Measurements from ENCODE around the gene NEURL1.
"Not testable (repeated sequence)": the region's sequence is repeated elsewhere in the genome, so short reads cannot be mapped to it uniquely, and the experiment has no call there.

The NEURL1 gene

GRCh38 chr10:103478671-103479070, 14.8 kb upstream of the NEURL1 start:
- in situ Hi-C loops (cut with MboI; ENCODE audit: low pct_unique_long_range_greater_than_20kb, low sequenced_read_pairs, unreplicated experiment) = loop anchor here (5.0 to 25.0 kb wide), 2 partner anchors 66 to 641 kb away; partner anchors contain the start of gene CYP17A1
- DNase-seq (ENCODE audit: low spot score) = no peak
- TF ChIP-seq, protein P1, sequence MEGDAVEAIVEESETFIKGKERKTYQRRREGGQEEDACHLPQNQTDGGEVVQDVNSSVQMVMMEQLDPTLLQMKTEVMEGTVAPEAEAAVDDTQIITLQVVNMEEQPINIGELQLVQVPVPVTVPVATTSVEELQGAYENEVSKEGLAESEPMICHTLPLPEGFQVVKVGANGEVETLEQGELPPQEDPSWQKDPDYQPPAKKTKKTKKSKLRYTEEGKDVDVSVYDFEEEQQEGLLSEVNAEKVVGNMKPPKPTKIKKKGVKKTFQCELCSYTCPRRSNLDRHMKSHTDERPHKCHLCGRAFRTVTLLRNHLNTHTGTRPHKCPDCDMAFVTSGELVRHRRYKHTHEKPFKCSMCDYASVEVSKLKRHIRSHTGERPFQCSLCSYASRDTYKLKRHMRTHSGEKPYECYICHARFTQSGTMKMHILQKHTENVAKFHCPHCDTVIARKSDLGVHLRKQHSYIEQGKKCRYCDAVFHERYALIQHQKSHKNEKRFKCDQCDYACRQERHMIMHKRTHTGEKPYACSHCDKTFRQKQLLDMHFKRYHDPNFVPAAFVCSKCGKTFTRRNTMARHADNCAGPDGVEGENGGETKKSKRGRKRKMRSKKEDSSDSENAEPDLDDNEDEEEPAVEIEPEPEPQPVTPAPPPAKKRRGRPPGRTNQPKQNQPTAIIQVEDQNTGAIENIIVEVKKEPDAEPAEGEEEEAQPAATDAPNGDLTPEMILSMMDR (IDR thresholded peaks at IDR 0.05; ENCODE audit: extremely low read depth, insufficient read depth, missing control alignments) = no peak

GRCh38 chr10:103479135-103479534, 14.4 kb upstream of the NEURL1 start, which contains the start of gene CALHM3:
Gene CALHM3, minus strand, starts transcription at chr10:103479240. Its CDS starts 208 bp downstream, at chr10:103479032.
- TF ChIP-seq, protein P1 (IDR thresholded peaks at IDR 0.05; ENCODE audit: extremely low read depth, insufficient read depth, missing control alignments) = no peak
- in situ Hi-C loops (cut with MboI; ENCODE audit: low pct_unique_long_range_greater_than_20kb, low sequenced_read_pairs, unreplicated experiment) = loop anchor here (5.0 to 25.0 kb wide), 2 partner anchors 67 to 642 kb away; partner anchors contain the start of gene CYP17A1
- no peak for DNase-seq (ENCODE audit: low spot score)

DNA sequence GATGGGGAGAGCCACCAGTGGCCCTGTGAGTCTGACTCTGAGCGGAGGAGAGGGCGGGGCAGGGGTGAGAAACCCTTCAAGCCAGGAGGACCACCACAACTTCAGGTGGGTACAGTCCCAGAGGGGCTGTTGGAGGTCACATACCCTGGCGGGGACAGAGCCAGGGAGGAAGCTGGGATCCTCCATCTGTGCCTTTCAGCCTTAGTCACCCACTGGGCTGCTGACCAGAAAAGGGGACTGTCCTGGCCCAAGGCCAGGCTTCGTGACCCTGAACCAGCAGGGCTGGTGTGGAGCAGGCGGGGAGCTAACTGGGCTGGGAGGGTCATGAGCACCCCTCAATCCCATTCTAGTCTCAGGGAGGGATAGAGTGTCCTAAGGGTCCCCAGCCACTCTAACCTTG, 13.0 kb upstream of the NEURL1 start:
- TF ChIP-seq, protein P1 (IDR thresholded peaks at IDR 0.05; ENCODE audit: extremely low read depth, insufficient read depth, missing control alignments) = no peak
- no peak for DNase-seq (ENCODE audit: low spot score)
- in situ Hi-C loops (cut with MboI; ENCODE audit: low pct_unique_long_range_greater_than_20kb, low sequenced_read_pairs, unreplicated experiment) = loop anchor here (25.0 kb wide), 1 partner anchor 643 kb away; the partner anchor contains the start of gene CYP17A1

- peak; percentile 84 for DNase-seq (ENCODE audit: low spot score)
- TF ChIP-seq, protein P1 (IDR thresholded peaks at IDR 0.05; ENCODE audit: extremely low read depth, insufficient read depth, missing control alignments) = peak; percentile 63
- in situ Hi-C loops (cut with MboI; ENCODE audit: low pct_unique_long_range_greater_than_20kb, low sequenced_read_pairs, unreplicated experiment) = loop anchor here (25.0 kb wide), 1 partner anchor 645 kb away; the partner anchor contains the start of gene CYP17A1
Measured at GRCh38 chr10:103481974-103482531, 11.5 kb upstream of the NEURL1 start.

DNA sequence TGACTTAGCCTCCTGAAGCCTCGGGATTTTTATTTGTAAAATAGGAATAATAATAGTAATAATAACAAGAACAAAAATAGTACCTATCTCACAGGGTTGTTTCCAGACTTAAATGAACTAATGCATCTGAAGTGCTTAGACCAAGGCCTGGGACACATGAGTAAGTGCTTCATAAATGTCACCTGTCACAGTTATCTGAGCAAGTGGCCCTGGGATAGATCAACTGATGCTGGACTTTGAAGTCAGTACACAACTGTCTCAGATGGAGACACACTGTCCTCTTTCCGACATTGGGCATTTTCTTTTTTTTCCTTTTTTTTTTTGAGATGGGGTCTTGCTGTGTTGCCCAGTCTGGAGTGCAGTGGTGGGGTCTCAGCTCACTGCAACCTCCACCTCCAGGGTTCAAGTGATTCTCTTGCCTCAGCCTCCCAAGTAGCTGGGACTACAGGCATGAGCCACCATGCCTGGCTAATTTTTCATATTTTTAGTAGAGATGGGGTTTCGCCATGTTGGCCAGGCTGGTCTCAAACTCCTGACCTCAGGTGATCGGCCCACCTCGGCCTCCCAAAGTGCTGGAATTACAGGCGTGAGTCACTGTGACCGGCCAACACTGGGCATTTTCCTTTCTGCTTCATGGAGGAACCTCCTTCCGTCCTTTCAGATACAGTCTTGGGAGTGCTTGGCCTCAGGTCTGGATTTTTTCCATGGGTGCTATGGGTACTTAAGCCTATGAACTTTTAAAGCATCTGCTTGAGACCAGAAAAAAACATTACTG, 6.7 kb upstream of the NEURL1 start:
- in situ Hi-C loops (cut with MboI; ENCODE audit: low pct_unique_long_range_greater_than_20kb, low sequenced_read_pairs, unreplicated experiment) = loop anchor here (25.0 kb wide), 1 partner anchor 650 kb away; the partner anchor contains the start of gene CYP17A1
- not testable (repeated sequence) for DNase-seq (ENCODE audit: low spot score)

DNA sequence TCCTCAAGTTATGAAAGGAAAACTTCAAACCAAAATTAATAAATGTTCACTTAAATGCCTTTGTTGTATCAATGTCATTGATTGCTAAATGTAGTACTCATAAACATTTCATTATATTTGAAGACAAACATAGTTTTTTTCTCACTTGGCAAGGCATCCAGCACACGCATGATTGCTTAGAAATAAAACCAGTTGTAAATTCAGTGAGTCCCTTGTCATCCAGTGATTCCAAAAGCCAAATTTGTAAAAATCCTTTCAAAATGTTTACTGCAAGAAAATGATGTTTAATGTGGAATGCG, 6.1 kb upstream of the NEURL1 start:
- in situ Hi-C loops (cut with MboI; ENCODE audit: low pct_unique_long_range_greater_than_20kb, low sequenced_read_pairs, unreplicated experiment) = loop anchor here (25.0 kb wide), 1 partner anchor 650 kb away; the partner anchor contains the start of gene CYP17A1
- TF ChIP-seq, protein P1 (IDR thresholded peaks at IDR 0.05; ENCODE audit: extremely low read depth, insufficient read depth, missing control alignments) = no peak
- no peak for DNase-seq (ENCODE audit: low spot score)

DNA sequence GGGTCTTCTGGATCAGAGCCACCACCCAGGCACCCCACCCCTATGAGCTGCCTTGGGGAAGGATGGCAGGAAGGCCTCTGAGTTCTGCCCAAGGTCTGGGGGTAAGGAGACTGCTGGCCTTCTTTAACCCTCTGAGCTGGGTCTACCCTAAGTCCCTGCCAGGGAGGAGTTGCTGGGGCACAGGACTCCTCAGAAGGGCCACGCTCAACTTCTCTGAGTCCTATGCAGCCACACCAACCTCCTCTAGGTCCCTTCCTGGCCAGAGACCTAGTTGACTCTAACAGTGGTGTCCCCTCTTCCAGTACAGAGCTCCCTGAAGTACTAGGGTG, 2.6 kb upstream of the NEURL1 start:
- TF ChIP-seq, protein P1 (IDR thresholded peaks at IDR 0.05; ENCODE audit: extremely low read depth, insufficient read depth, missing control alignments) = no peak
- no peak for DNase-seq (ENCODE audit: low spot score)
- in situ Hi-C loops (cut with MboI; ENCODE audit: low pct_unique_long_range_greater_than_20kb, low sequenced_read_pairs, unreplicated experiment) = loop anchor here (25.0 kb wide), 1 partner anchor 654 kb away; the partner anchor contains the start of gene CYP17A1

Measured in GM13977 (cell line).